Loucy (cell line): Measurements from ENCODE around the gene ADCY5.

Experiments used
- CTCF ChIP-seq: fragments of 200-600 bp; sonication (generic); conservative IDR thresholded peaks from 2 replicates; pipeline ENCODE4 v1.5.1; 2014; ENCODE audit warnings: mild to moderate bottlenecking, antibody characterized with exemption, low read length
- EZH2phosphoT487 ChIP-seq: fragments of 200-600 bp; IDR thresholded peaks from 2 replicates; pipeline ENCODE4 v1.6.1; 2018; ENCODE audit warnings: antibody characterized with exemption, mild to moderate bottlenecking, moderate library complexity, borderline replicate concordance

DNA sequence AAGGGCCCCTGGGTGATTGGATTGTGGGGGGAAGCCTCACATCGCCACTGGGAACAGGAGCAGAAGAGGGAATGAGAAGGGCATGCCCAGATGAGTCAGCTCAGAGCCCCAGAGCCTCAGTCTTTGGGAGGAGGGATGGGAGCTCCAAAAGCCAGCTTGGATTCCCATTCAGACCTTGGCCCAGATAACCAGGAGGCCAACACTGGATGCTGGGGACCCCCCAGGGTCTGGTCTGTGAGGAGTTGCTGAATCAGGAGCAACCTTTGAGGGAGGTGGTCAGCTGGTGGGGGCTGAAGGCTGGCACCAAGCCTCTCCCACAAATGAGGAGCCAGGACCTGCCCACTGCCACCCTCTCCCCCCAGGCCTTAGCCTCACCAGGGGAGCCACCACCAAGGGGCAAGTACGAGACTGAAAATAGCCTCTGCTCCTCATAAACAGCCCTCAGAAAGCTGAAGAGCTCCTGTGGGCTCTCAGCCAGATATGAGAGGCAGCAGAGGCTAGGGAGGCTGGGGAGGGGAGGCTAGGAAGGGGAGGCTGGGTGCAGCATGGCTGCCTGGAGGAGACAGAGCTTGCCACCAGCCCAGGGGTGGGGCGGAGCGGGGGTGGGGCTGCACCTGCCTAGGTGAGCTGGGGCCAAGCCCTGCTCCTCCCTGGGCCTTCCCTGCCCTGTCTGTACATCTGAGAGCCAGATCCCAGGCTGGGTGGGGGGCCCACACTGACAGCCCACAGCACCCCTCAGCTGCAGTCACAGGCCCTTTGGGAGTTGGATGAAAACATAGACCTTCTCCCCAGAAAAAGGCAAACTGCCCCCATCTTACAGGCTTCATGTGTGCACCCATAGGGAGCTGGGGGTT, 147.3 kb downstream of the ADCY5 start:
- TF ChIP-seq CTCF (no peak), EZH2phosphoT487 (no peak)
